DMS53 treated with DMSO at 0.1 percent for 48 hours (cell line): Measurements from ENCODE around the gene ANKRD45.
"Not testable (repeated sequence)": the region's sequence is repeated elsewhere in the genome, so short reads cannot be mapped to it uniquely, and the experiment has no call there.

ENCODE experiments used
- DNase-seq: peaks from one replicate; lab custom pipeline; 2025; ENCODE audit not compliant: unreplicated experiment; lab: John Stamatoyannopoulos, UW

Gene ANKRD45

GRCh38 chr1:173669491-173669941 is at the start of gene ANKRD45:
Gene ANKRD45 (minus strand): TSS chr1:173669851. CDS start chr1:173659418, 10,433 bp downstream.
- DNase-seq = peak; percentile 48

- DNase-seq = no peak
These were observed 47.6 kb upstream of the ANKRD45 start for GRCh38 chr1:173717238-173717637.

GRCh38 chr1:173715538-173715844 is 45.8 kb upstream of the ANKRD45 start:
- no peak for DNase-seq

GRCh38 chr1:173714759-173715537 is 45.3 kb upstream of the ANKRD45 start, which contains the start of gene KLHL20:
Gene KLHL20 (plus strand): TSS chr1:173714981. CDS start chr1:173716044, 1,063 bp downstream.
- DNase-seq = peak; percentile 91

GRCh38 chr1:173714441-173714758 is 44.7 kb upstream of the ANKRD45 start:
- DNase-seq = no peak

GRCh38 chr1:173708787-173709186 is 39.1 kb upstream of the ANKRD45 start:
- DNase-seq = no peak

- no peak for DNase-seq
These were observed 35.5 kb upstream of the ANKRD45 start for GRCh38 chr1:173705117-173705516.

- DNase-seq = no peak
These were observed 33.1 kb upstream of the ANKRD45 start for GRCh38 chr1:173702736-173703135.

GRCh38 chr1:173701299-173701698 is 31.6 kb upstream of the ANKRD45 start:
- DNase-seq = not testable (repeated sequence)

GRCh38 chr1:173693238-173693637 is 23.6 kb upstream of the ANKRD45 start:
- DNase-seq = no peak

GRCh38 chr1:173688300-173688699 is 18.6 kb upstream of the ANKRD45 start:
- no peak for DNase-seq

GRCh38 chr1:173685121-173685520 is 15.5 kb upstream of the ANKRD45 start:
- DNase-seq = not testable (repeated sequence)

- DNase-seq = not testable (repeated sequence)
These were observed 14.2 kb upstream of the ANKRD45 start for GRCh38 chr1:173683838-173684237.

- DNase-seq = no peak
These were observed 12.5 kb upstream of the ANKRD45 start for GRCh38 chr1:173682184-173682583.

GRCh38 chr1:173680152-173680551 is 10.5 kb upstream of the ANKRD45 start:
- not testable (repeated sequence) for DNase-seq

GRCh38 chr1:173674496-173674895 is 4.8 kb upstream of the ANKRD45 start:
- DNase-seq = not testable (repeated sequence)

GRCh38 chr1:173666646-173667045 is 3.0 kb downstream of the ANKRD45 start:
- DNase-seq = no peak

- DNase-seq = no peak
These were observed 6.5 kb downstream of the ANKRD45 start for GRCh38 chr1:173663159-173663558.

GRCh38 chr1:173661763-173662162 is 7.9 kb downstream of the ANKRD45 start:
- no peak for DNase-seq

- no peak for DNase-seq
These were observed 8.4 kb downstream of the ANKRD45 start for GRCh38 chr1:173661271-173661670.

- no peak for DNase-seq
These were observed 9.3 kb downstream of the ANKRD45 start for GRCh38 chr1:173660306-173660705.

- no peak for DNase-seq
These were observed 20.6 kb downstream of the ANKRD45 start for GRCh38 chr1:173648880-173649605.
